Vagina (tissue), 2 donors: ENCODE results near the gene PTN.

Source experiments
- POLR2A ChIP-seq, 2 donors: fragments of 450-650 bp; IDR thresholded peaks; one replicate each; pipeline ENCODE4 v1.6.1; 2017; ENCODE audit warnings: antibody characterized with exemption in 2 of 2, mild to moderate bottlenecking in 2 of 2, moderate library complexity in 2 of 2
- POLR2AphosphoS5 ChIP-seq, 2 donors: sonication (generic); formaldehyde crosslinking; IDR thresholded peaks; one replicate each; pipeline ENCODE4 v1.9.0; 2017; ENCODE audit warnings: antibody characterized with exemption in 2 of 2, mild to moderate bottlenecking in 2 of 2, low read depth in 1 of 2; ENCODE audit not compliant: insufficient read depth in 1 of 2
- TF ChIP-seq, protein P1 (sequence below), 3 experiments: fragments of 450-650 bp in 2 of 3; fragments of 200-600 bp in 1 of 3; sonication (generic) in 1 of 3; IDR thresholded peaks; one replicate each; pipeline ENCODE4 v1.5.1; 2017 to 2019; ENCODE audit warnings: antibody characterized with exemption in 3 of 3, mild to moderate bottlenecking in 2 of 3, moderate library complexity in 2 of 3

- TF ChIP-seq, protein P1, sequence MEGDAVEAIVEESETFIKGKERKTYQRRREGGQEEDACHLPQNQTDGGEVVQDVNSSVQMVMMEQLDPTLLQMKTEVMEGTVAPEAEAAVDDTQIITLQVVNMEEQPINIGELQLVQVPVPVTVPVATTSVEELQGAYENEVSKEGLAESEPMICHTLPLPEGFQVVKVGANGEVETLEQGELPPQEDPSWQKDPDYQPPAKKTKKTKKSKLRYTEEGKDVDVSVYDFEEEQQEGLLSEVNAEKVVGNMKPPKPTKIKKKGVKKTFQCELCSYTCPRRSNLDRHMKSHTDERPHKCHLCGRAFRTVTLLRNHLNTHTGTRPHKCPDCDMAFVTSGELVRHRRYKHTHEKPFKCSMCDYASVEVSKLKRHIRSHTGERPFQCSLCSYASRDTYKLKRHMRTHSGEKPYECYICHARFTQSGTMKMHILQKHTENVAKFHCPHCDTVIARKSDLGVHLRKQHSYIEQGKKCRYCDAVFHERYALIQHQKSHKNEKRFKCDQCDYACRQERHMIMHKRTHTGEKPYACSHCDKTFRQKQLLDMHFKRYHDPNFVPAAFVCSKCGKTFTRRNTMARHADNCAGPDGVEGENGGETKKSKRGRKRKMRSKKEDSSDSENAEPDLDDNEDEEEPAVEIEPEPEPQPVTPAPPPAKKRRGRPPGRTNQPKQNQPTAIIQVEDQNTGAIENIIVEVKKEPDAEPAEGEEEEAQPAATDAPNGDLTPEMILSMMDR (IDR thresholded peaks at IDR 0.05), result no peak
- TF ChIP-seq POLR2A (IDR thresholded peaks at IDR 0.05) (no peak), POLR2AphosphoS5 (IDR thresholded peaks at IDR 0.05; ENCODE audit: insufficient read depth in 1 of 2, low read depth in 1 of 2) (no peak)
Observed at GRCh38 chr7:137206770-137207169, 136.8 kb downstream of the PTN start.
